HG03520 (cell line): ENCODE data around the gene ZNF837.

Experiments
- ATAC-seq: cut with Tn5 transposase; IDR thresholded peaks from one replicate; pipeline ENCODE4 v1.9.1; 2021; ENCODE audit warnings: mild to moderate bottlenecking, moderate library complexity; ENCODE audit not compliant: unreplicated experiment

Gene ZNF837

DNA sequence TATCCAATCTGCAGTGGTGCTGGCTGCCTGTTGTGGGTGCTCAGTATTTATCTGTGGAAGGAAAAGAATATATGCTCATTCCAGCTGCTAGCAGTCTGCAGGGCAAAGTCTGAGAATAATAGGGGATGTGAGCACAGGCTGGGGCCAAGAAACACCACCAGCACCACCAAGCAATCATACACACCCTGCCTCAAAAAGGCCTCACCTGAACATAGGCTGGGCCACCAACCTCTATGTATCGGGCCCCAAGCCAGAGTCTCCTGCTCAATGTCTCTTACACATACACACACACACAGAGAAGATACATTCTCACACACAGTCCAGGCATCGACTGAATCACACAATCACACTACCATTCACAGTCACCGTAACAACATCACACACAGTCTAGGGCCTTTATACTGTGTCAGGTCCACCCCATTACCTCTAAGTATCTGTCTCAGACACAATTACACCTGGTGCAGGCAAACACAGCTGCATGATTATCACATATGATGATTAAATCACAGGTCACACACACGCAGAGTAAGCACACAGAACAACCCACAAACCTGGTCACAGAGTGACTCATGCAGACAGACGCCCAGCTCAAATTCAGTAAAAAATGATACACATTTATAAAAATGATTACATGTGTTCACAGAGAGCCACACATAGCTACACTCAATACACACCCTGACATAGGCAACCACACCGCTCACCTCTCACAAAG, 55.4 kb downstream of the ZNF837 start:
- no peak for ATAC-seq

GRCh38 chr19:58319241-58319640, 61.6 kb downstream of the ZNF837 start:
- ATAC-seq, result no peak

DNA sequence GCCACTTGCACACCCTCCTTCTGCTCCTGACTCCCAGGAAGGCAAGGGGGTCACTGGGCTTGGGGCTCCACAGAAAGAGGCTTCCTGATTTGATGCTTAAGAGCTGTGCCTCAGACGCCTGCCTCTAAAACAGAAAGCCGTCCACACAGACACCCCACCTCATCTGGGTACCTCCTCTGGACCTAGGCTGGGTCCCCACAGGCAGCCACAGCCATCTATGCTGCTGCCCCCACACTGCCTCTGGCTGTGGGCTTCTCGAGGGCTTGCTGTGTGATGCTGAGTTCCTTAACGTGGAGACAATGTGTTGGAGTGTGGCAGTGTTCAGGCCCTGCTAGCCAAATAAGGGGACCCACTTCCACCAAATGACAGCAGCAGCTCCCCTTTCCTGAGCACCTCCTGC, 62.5 kb downstream of the ZNF837 start:
- no peak for ATAC-seq
